AG09309 (cell line): ENCODE results near the gene ARHGAP26.

Experiments used
- DNase-seq: peaks from one replicate; pipeline ENCODE4 v3.0.0-alpha.2; 2010; ENCODE audit warnings: low read depth
- H3K4me3 ChIP-seq: 2 replicates; pipeline ENCODE4 v1.5.1; 2011; ENCODE audit warnings: mild to moderate bottlenecking, low read depth, low read length, moderate library complexity; ENCODE audit not compliant: control insufficient read depth
- CTCF ChIP-seq: IDR thresholded peaks from 2 replicates; pipeline ENCODE4 v1.5.1; 2011; ENCODE audit warnings: mild to moderate bottlenecking, low read depth, low read length, inconsistent platforms; ENCODE audit not compliant: insufficient read depth, control insufficient read depth; ENCODE audit errors: missing control alignments

ARHGAP26 gene

GRCh38 chr5:143247134-143247815 lies 477.1 kb downstream of the ARHGAP26 start:
- no peak for TF ChIP-seq CTCF
- no peak overlapping the region for H3K4me3 ChIP-seq
- DNase-seq, result no peak

- no peak overlapping the region for H3K4me3 ChIP-seq
- no peak for TF ChIP-seq CTCF
- no peak for DNase-seq
Observed at GRCh38 chr5:143248391-143248790, 478.2 kb downstream of the ARHGAP26 start.

GRCh38 chr5:143248822-143249579 lies 478.8 kb downstream of the ARHGAP26 start:
- no peak for DNase-seq
- no peak overlapping the region for H3K4me3 ChIP-seq
- no peak for TF ChIP-seq CTCF

GRCh38 chr5:143249851-143250250 lies 479.7 kb downstream of the ARHGAP26 start:
- DNase-seq, result no peak
- no peak for TF ChIP-seq CTCF
- no peak overlapping the region for H3K4me3 ChIP-seq

GRCh38 chr5:143251190-143251589 lies 481.0 kb downstream of the ARHGAP26 start:
- no peak for DNase-seq
- TF ChIP-seq CTCF, result no peak

GRCh38 chr5:143251946-143252345 lies 481.8 kb downstream of the ARHGAP26 start:
- no peak overlapping the region for H3K4me3 ChIP-seq

More at GRCh38 chr5:143251190-143251589, 481.0 kb downstream of the ARHGAP26 start:
- H3K4me3 ChIP-seq, result no peak overlapping the region

More at GRCh38 chr5:143251946-143252345, 481.8 kb downstream of the ARHGAP26 start:
- no peak for TF ChIP-seq CTCF
- no peak for DNase-seq
